K562 (cell line): Measurements from ENCODE around the gene AURKB. TPM values are rescaled to one million over a fixed set of nuclear protein-coding genes. Genes with fewer than 3 reads are reported as not detected.

ENCODE experiments used
- BDP1 ChIP-seq: IDR thresholded peaks from 3 replicates; pipeline ENCODE4 v1.6.1; 2011; ENCODE audit not compliant: insufficient read length, insufficient read depth
- BRCA1 ChIP-seq, 2 experiments: fragments of 450-650 bp in 1 of 2; sonication (generic) in 1 of 2; formaldehyde crosslinking in 1 of 2; IDR thresholded peaks; 2 replicates each; pipeline versions ENCODE4 v1.5.0 to v1.6.1; 2017 to 2020; ENCODE audit warnings: mild to moderate bottlenecking in 1 of 2, missing genetic modification reagents in 1 of 2
- CREM ChIP-seq: IDR thresholded peaks from 2 replicates; pipeline ENCODE4 v1.6.1; 2014; ENCODE audit warnings: antibody characterized with exemption, low read depth
- ESRRA ChIP-seq: fragments of 450-650 bp; IDR thresholded peaks from 2 replicates; pipeline ENCODE4 v1.6.1; 2014; ENCODE audit warnings: low read depth, mild to moderate bottlenecking, moderate library complexity, borderline replicate concordance
- KLF6 ChIP-seq: fragments of 250-450 bp; sonication (Bioruptor Pico); IDR thresholded peaks from 2 replicates; pipeline ENCODE4 v1.4.0; 2020; ENCODE audit warnings: mild to moderate bottlenecking, moderate library complexity, borderline replicate concordance
- MCM3 ChIP-seq: fragments of 450-650 bp; IDR thresholded peaks from 2 replicates; pipeline ENCODE4 v1.6.1; 2016
- RBM14 ChIP-seq: fragments of 200-400 bp; formaldehyde crosslinking; IDR thresholded peaks from 2 replicates; pipeline ENCODE4 v1.6.1; 2018; ENCODE audit warnings: low read depth, mild to moderate bottlenecking, low read length, moderate library complexity, borderline replicate concordance; ENCODE audit not compliant: insufficient read depth
- RBM25 ChIP-seq: fragments of 200-400 bp; formaldehyde crosslinking; IDR thresholded peaks from 2 replicates; pipeline ENCODE4 v1.6.1; 2018; ENCODE audit warnings: low read length, low read depth, moderate library complexity; ENCODE audit not compliant: severe bottlenecking
- SLC30A9 ChIP-seq: fragments of 250-450 bp; sonication (Bioruptor Pico); IDR thresholded peaks from 2 replicates; pipeline ENCODE4 v1.8.0; 2022; ENCODE audit warnings: mild to moderate bottlenecking, moderate library complexity
- SMARCE1 ChIP-seq: fragments of 450-650 bp; IDR thresholded peaks from 2 replicates; pipeline ENCODE4 v1.7.1; 2016; ENCODE audit warnings: mild to moderate bottlenecking
- SREBF1 ChIP-seq: fragments of 150-350 bp; IDR thresholded peaks from 2 replicates; pipeline ENCODE4 v1.6.1; 2014; ENCODE audit warnings: antibody characterized with exemption, low read depth, low read length, borderline replicate concordance
- SRSF9 ChIP-seq: fragments of 200-400 bp; formaldehyde crosslinking; IDR thresholded peaks from 2 replicates; pipeline ENCODE4 v1.6.1; 2017; ENCODE audit warnings: low read depth, low read length, borderline replicate concordance
- WHSC1 ChIP-seq: IDR thresholded peaks from one replicate; pipeline ENCODE4 v1.6.1; 2012; ENCODE audit warnings: low read length, control low read depth, inconsistent platforms
- polyA plus RNA-seq, 8 experiments: library from polyadenylated mRNA; depleted of rRNA in 4 of 8; stranded (reverse) in 5 of 8; unstranded in 3 of 8; fragments of >200 nt; fragmentation: Nextera tagmentation in 2 of 8; fragmentation: Illumina TruSeq in 1 of 8; extraction: Ambion mirVana in 2 of 8; extraction: Trizol in 1 of 8; gene quantifications; 2 replicates each; pipeline versions ENCODE4 v1.2.1 to v1.2.3, GENCODE V29; 2011 to 2014; ENCODE audit warnings: inconsistent platforms in 1 of 8, missing spikeins in 1 of 8
- total RNA-seq, 7 experiments: library from RNA; depleted of rRNA in 6 of 7; stranded (reverse); fragments of >200 nt in 6 of 7; fragmentation: Illumina TruSeq in 2 of 7; extraction: Trizol in 2 of 7; gene quantifications; 2 replicates each; pipeline versions ENCODE4 v1.2.1 to v1.2.3, GENCODE V29; 2011 to 2021; ENCODE audit warnings: low replicate concordance in 1 of 7
- TF ChIP-seq, protein P1 (sequence below): fragments of 450-650 bp; IDR thresholded peaks from 2 replicates; pipeline ENCODE4 v1.6.1; 2016; ENCODE audit warnings: borderline replicate concordance
- TF ChIP-seq, protein P2 (sequence below), 2 experiments: fragments of 450-650 bp; IDR thresholded peaks; 2 replicates each; pipeline ENCODE4 v1.6.1; 2018; ENCODE audit warnings: mild to moderate bottlenecking in 2 of 2, low read depth in 1 of 2; ENCODE audit not compliant: partially characterized antibody in 2 of 2
- TF ChIP-seq, protein P3 (sequence below), 3 experiments: fragments of 200-800 bp in 1 of 3; fragments of 250-450 bp in 1 of 3; fragments of 450-650 bp in 1 of 3; sonication (Bioruptor Pico) in 1 of 3; sonication (Bioruptor generic) in 1 of 3; formaldehyde crosslinking in 1 of 3; IDR thresholded peaks; 2 replicates each; pipeline versions ENCODE4 v1.6.1 to v1.8.0; 2016 to 2022; ENCODE audit warnings: mild to moderate bottlenecking in 2 of 3, missing genetic modification characterization in 2 of 3, missing compliant biosample characterization in 1 of 3, moderate library complexity in 1 of 3

AURKB gene
- total and polyA plus RNA-seq, 9 of the 15 experiments (the other 6 are each of a cell fraction or from before 2014, with no cell fraction given): 27.2 to 114 (median 74.8) TPM

DNA sequence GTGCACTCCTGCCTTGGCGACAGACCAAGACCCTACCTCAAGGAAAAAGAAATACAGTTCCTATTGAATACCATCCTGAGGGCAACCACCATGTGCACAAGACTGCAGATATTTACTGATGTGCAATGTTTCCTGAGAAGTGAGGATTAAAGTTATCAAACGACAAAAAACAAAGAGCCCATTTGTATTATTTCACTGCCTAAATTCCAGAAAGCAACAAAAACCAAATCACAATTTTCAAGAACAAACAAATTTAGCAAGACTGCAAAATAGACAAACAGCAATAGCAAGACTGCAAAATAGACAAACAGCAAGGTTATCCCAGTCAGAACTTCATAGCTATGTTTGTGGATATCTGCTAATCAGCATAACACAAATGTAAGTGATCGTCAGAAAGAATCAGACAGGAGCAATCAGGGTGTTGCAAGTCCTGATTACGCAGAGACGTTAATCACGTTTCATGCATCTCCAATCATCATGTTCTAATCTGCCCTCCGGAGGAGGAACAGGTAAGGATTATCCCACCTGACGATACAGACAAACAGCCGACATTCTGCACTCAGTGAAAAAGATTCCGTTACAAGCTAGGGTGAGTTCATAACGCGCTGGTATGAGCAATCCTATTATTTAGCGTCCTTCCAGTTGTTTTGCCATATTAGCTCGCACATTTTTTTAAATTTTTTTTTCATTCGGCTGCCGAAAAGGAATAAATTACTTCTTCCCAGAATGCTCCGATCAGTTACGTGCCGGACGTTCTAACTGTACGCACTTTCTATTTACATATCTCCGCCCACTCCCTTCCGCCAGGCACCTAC lies 37.1 kb downstream of the AURKB start (continued):
- TF ChIP-seq ESRRA (peak; percentile 56; the same call in 1 of the 2 replicates), SRSF9 (no peak), CREM (peak; percentile 68), WHSC1 (no peak), SLC30A9 (CRISPR knock-in tag) (no peak), SMARCE1 (peak; percentile 85), RBM25 (peak; percentile 21), KLF6 (peak; percentile 5; the same call in 1 of the 2 replicates), SREBF1 (no peak), MCM3 (no peak), BDP1 (no peak), BRCA1 (IDR thresholded peaks at IDR 0.05) (no peak), BRCA1 (CRISPR knock-in tag; IDR thresholded peaks at IDR 0.05) (no peak), RBM14 (no peak)
- TF ChIP-seq, protein P1, sequence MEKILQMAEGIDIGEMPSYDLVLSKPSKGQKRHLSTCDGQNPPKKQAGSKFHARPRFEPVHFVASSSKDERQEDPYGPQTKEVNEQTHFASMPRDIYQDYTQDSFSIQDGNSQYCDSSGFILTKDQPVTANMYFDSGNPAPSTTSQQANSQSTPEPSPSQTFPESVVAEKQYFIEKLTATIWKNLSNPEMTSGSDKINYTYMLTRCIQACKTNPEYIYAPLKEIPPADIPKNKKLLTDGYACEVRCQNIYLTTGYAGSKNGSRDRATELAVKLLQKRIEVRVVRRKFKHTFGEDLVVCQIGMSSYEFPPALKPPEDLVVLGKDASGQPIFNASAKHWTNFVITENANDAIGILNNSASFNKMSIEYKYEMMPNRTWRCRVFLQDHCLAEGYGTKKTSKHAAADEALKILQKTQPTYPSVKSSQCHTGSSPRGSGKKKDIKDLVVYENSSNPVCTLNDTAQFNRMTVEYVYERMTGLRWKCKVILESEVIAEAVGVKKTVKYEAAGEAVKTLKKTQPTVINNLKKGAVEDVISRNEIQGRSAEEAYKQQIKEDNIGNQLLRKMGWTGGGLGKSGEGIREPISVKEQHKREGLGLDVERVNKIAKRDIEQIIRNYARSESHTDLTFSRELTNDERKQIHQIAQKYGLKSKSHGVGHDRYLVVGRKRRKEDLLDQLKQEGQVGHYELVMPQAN: peak; percentile 79
- TF ChIP-seq, protein P2, sequence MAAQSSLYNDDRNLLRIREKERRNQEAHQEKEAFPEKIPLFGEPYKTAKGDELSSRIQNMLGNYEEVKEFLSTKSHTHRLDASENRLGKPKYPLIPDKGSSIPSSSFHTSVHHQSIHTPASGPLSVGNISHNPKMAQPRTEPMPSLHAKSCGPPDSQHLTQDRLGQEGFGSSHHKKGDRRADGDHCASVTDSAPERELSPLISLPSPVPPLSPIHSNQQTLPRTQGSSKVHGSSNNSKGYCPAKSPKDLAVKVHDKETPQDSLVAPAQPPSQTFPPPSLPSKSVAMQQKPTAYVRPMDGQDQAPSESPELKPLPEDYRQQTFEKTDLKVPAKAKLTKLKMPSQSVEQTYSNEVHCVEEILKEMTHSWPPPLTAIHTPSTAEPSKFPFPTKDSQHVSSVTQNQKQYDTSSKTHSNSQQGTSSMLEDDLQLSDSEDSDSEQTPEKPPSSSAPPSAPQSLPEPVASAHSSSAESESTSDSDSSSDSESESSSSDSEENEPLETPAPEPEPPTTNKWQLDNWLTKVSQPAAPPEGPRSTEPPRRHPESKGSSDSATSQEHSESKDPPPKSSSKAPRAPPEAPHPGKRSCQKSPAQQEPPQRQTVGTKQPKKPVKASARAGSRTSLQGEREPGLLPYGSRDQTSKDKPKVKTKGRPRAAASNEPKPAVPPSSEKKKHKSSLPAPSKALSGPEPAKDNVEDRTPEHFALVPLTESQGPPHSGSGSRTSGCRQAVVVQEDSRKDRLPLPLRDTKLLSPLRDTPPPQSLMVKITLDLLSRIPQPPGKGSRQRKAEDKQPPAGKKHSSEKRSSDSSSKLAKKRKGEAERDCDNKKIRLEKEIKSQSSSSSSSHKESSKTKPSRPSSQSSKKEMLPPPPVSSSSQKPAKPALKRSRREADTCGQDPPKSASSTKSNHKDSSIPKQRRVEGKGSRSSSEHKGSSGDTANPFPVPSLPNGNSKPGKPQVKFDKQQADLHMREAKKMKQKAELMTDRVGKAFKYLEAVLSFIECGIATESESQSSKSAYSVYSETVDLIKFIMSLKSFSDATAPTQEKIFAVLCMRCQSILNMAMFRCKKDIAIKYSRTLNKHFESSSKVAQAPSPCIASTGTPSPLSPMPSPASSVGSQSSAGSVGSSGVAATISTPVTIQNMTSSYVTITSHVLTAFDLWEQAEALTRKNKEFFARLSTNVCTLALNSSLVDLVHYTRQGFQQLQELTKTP (IDR thresholded peaks at IDR 0.05; ENCODE audit: low read depth in 1 of 2, partially characterized antibody in 2 of 2): peak; percentile 88 to 98
- TF ChIP-seq, protein P3, sequence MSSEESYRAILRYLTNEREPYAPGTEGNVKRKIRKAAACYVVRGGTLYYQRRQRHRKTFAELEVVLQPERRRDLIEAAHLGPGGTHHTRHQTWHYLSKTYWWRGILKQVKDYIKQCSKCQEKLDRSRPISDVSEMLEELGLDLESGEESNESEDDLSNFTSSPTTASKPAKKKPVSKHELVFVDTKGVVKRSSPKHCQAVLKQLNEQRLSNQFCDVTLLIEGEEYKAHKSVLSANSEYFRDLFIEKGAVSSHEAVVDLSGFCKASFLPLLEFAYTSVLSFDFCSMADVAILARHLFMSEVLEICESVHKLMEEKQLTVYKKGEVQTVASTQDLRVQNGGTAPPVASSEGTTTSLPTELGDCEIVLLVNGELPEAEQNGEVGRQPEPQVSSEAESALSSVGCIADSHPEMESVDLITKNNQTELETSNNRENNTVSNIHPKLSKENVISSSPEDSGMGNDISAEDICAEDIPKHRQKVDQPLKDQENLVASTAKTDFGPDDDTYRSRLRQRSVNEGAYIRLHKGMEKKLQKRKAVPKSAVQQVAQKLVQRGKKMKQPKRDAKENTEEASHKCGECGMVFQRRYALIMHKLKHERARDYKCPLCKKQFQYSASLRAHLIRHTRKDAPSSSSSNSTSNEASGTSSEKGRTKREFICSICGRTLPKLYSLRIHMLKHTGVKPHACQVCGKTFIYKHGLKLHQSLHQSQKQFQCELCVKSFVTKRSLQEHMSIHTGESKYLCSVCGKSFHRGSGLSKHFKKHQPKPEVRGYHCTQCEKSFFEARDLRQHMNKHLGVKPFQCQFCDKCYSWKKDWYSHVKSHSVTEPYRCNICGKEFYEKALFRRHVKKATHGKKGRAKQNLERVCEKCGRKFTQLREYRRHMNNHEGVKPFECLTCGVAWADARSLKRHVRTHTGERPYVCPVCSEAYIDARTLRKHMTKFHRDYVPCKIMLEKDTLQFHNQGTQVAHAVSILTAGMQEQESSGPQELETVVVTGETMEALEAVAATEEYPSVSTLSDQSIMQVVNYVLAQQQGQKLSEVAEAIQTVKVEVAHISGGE (CRISPR knock-in tag; IDR thresholded peaks at IDR 0.05): peak in 1 of 3 experiments; percentile 41; a peak in 1 of 6 replicates
